ENCODE data around the gene FAM107B.

GRCh38 chr10:14665865-14666857, 108.5 kb downstream of the FAM107B start:
- TF ChIP-seq CTCF (IDR thresholded peaks at IDR 0.05), result no peak
- no peak for TF ChIP-seq POLR2AphosphoS5 (IDR thresholded peaks at IDR 0.05)
- no peak for TF ChIP-seq EP300 (IDR thresholded peaks at IDR 0.05)

All from gastroesophageal sphincter (tissue), 3 donors.